Measurements from ENCODE around the gene NEDD8. TPM values are rescaled to one million over a fixed set of nuclear protein-coding genes. Genes with fewer than 3 reads are reported as not detected.

NEDD8 gene
- total and polyA plus RNA-seq, 4 donors = 32.3 to 136 (median 78.1) TPM

GRCh38 chr14:24215495-24216344 is 16.4 kb downstream of the NEDD8 start, which contains the start of gene MDP1:
Gene MDP1 (minus strand): TSS chr14:24216066. CDS start chr14:24215955, 111 bp downstream.
- peak; percentile 82 for DNase-seq (ENCODE audit: low spot score)
- WGBS = under 1% methylated on average over 40 of the region's 40 CpGs

More at GRCh38 chr14:24215495-24216344, 16.4 kb downstream of the NEDD8 start, which contains the start of gene MDP1:
- Histone ChIP-seq H3K9me3 (ENCODE audit: control insufficient read depth in 4 of 4, low read length in 3 of 4) (no peaks in the 10 kb centered on the region), H3K36me3 (ENCODE audit: control insufficient read depth in 4 of 4, insufficient read depth in 3 of 4, low read depth in 1 of 4, low read length in 3 of 4) (peaks cover 0 to 8% (median 2%) of the 10 kb centered on the region in 4 donors), H3K27ac (ENCODE audit: low read depth in 1 of 2, low read length in 2 of 2) (peak within 1 kb of the TSS; percentile 83 to 86), H3K9ac (ENCODE audit: low read depth in 1 of 2, low read length in 2 of 2) (peak within 1 kb of the TSS; percentile 73 to 80), H3K27me3 (ENCODE audit: control insufficient read depth in 4 of 4, insufficient read depth in 4 of 4, low read length in 3 of 4) (no peaks in the 10 kb centered on the region), H3K4me1 (ENCODE audit: control insufficient read depth in 4 of 4, insufficient read depth in 4 of 4, low read length in 3 of 4) (peaks cover 0 to 23% (median 8%) of the 10 kb centered on the region in 4 donors), H3K4me3 (ENCODE audit: low read depth in 1 of 3, low read length in 3 of 3) (peak within 1 kb of the TSS; percentile 62 to 94 (median 93))
- no peak for TF ChIP-seq JUND (IDR thresholded peaks at IDR 0.05)
- no peak for TF ChIP-seq FOXA2 (IDR thresholded peaks at IDR 0.05)
- no peak for TF ChIP-seq MAX (IDR thresholded peaks at IDR 0.05)
- TF ChIP-seq TAF1 (conservative IDR thresholded peaks at IDR 0.05) = peak; percentile 62
- peak; percentile 97 for TF ChIP-seq YY1 (IDR thresholded peaks at IDR 0.05)
- TF ChIP-seq RXRA (IDR thresholded peaks at IDR 0.05) = peak; percentile 9 to 58
- TF ChIP-seq REST (IDR thresholded peaks at IDR 0.05) = peak; percentile 25
- peak in 1 of 2 donors; percentile 60 for TF ChIP-seq GABPA (IDR thresholded peaks at IDR 0.05 in 1 of 2, conservative IDR thresholded peaks at IDR 0.05 in 1 of 2)
- peak; percentile 69 to 74 for TF ChIP-seq RAD21 (IDR thresholded peaks at IDR 0.05)
- no peak for TF ChIP-seq HNF4A (conservative IDR thresholded peaks at IDR 0.05)
- no peak for TF ChIP-seq ATF3 (IDR thresholded peaks at IDR 0.05)
- peak; percentile 62 for TF ChIP-seq SP1 (IDR thresholded peaks at IDR 0.05)
- TF ChIP-seq FOXA1 (IDR thresholded peaks at IDR 0.05) = no peak
- no peak for TF ChIP-seq ZBTB33 (IDR thresholded peaks at IDR 0.05)
- TF ChIP-seq CTCF (IDR thresholded peaks at IDR 0.05; ENCODE audit: low read depth, low read length, missing input control) = peak; percentile 29
- TF ChIP-seq NR2F2 (IDR thresholded peaks at IDR 0.05) = no peak
- no peak for TF ChIP-seq EGR1 (IDR thresholded peaks at IDR 0.05; ENCODE audit: low read depth in 2 of 2)
- no peak for TF ChIP-seq HNF4G (IDR thresholded peaks at IDR 0.05)
